Keratinocyte (primary cell): Measurements from ENCODE around the gene JMJD1C.

ENCODE experiments used
- EZH2 ChIP-seq: IDR thresholded peaks from one replicate; pipeline ENCODE4 v1.6.1; 2012; ENCODE audit warnings: inconsistent platforms, mild to moderate bottlenecking, low read length, moderate library complexity
- TF ChIP-seq, protein P1 (sequence below), 3 experiments: IDR thresholded peaks in 1 of 3; conservative IDR thresholded peaks in 1 of 3; optimal IDR thresholded peaks in 1 of 3; 2 replicates in 2 of 3; 3 replicates in 1 of 3; pipeline versions ENCODE3 to v1.5.1; 2011; ENCODE audit warnings: low read length in 3 of 3, mild to moderate bottlenecking in 3 of 3, moderate library complexity in 2 of 3, control low read depth in 1 of 3, inconsistent platforms in 1 of 3; ENCODE audit not compliant: insufficient read depth in 2 of 3; ENCODE audit errors: extremely low read depth in 1 of 3

DNA sequence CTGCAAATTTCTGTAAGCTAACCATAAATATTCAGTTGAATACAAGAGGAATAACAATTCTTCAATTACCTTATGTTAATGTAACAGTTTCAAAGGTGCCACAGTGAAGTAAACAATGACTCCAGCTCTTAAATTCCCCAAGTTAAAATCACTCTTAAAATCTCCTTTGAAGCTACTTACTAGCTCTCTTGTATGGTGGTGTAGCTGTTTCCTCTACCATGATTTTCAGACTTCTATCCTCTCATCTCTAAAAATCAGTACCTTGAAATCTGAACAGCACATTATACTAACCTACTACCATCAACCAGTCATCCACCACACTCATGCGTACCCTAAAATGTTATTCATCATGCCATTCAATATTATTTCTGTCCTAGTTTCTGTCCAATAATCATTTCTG, 29.6 kb downstream of the JMJD1C start:
- TF ChIP-seq, protein P1, sequence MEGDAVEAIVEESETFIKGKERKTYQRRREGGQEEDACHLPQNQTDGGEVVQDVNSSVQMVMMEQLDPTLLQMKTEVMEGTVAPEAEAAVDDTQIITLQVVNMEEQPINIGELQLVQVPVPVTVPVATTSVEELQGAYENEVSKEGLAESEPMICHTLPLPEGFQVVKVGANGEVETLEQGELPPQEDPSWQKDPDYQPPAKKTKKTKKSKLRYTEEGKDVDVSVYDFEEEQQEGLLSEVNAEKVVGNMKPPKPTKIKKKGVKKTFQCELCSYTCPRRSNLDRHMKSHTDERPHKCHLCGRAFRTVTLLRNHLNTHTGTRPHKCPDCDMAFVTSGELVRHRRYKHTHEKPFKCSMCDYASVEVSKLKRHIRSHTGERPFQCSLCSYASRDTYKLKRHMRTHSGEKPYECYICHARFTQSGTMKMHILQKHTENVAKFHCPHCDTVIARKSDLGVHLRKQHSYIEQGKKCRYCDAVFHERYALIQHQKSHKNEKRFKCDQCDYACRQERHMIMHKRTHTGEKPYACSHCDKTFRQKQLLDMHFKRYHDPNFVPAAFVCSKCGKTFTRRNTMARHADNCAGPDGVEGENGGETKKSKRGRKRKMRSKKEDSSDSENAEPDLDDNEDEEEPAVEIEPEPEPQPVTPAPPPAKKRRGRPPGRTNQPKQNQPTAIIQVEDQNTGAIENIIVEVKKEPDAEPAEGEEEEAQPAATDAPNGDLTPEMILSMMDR (optimal IDR thresholded peaks at IDR 0.05 in 1 of 3, IDR thresholded peaks at IDR 0.05 in 1 of 3, conservative IDR thresholded peaks at IDR 0.05 in 1 of 3; ENCODE audit: extremely low read depth in 1 of 3, insufficient read depth in 2 of 3, low read length in 3 of 3) = no peak
- no peak for TF ChIP-seq EZH2
